SK-N-SH (cell line): ENCODE data around the gene B4GALNT1.

Source experiments
- CTCF ChIP-seq: fragments of 200-600 bp; sonication (generic); IDR thresholded peaks from 2 replicates; pipeline ENCODE4 v1.6.1; 2017; ENCODE audit warnings: antibody characterized with exemption, mild to moderate bottlenecking, moderate library complexity
- EP300 ChIP-seq, 2 experiments: IDR thresholded peaks; 2 replicates each; pipeline versions ENCODE4 v1.4.0 to v1.6.1; 2012; ENCODE audit warnings: borderline replicate concordance in 1 of 2, low read depth in 1 of 2, low read length in 1 of 2
- FOXM1 ChIP-seq: IDR thresholded peaks from 2 replicates; pipeline ENCODE4 v1.4.0; 2012; ENCODE audit warnings: low read depth, mild to moderate bottlenecking
- NRF1 ChIP-seq: IDR thresholded peaks from 2 replicates; pipeline ENCODE4 v1.6.1; 2012; ENCODE audit warnings: low read depth, mild to moderate bottlenecking, low read length
- POLR2AphosphoS5 ChIP-seq: IDR thresholded peaks from 2 replicates; pipeline ENCODE4 v1.6.1; 2012; ENCODE audit warnings: low read depth, low read length
- RCOR1 ChIP-seq: fragments of 150-350 bp; IDR thresholded peaks from 2 replicates; pipeline ENCODE4 v1.6.1; 2017; ENCODE audit warnings: antibody characterized with exemption, low read length
- REST ChIP-seq: IDR thresholded peaks from 2 replicates; pipeline ENCODE4 v1.6.1; 2012; ENCODE audit warnings: mild to moderate bottlenecking, low read depth, low read length, moderate library complexity
- RFX5 ChIP-seq: IDR thresholded peaks from 2 replicates; pipeline ENCODE4 v1.6.1; 2012; ENCODE audit warnings: mild to moderate bottlenecking, improper control_type of control experiment, low read length
- RXRA ChIP-seq: IDR thresholded peaks from 2 replicates; pipeline ENCODE4 v1.4.0; 2012; ENCODE audit warnings: low read depth, mild to moderate bottlenecking, borderline replicate concordance
- TAF1 ChIP-seq: IDR thresholded peaks from 2 replicates; pipeline ENCODE4 v1.6.1; 2012; ENCODE audit warnings: low read depth, mild to moderate bottlenecking, low read length, moderate library complexity, borderline replicate concordance
- TCF12 ChIP-seq: IDR thresholded peaks from 2 replicates; pipeline ENCODE4 v1.4.0; 2012
- TEAD4 ChIP-seq: IDR thresholded peaks from 2 replicates; pipeline ENCODE4 v1.4.0; 2012; ENCODE audit warnings: mild to moderate bottlenecking, borderline replicate concordance; ENCODE audit not compliant: insufficient read depth
- YY1 ChIP-seq: IDR thresholded peaks from 2 replicates; pipeline ENCODE4 v1.4.0; 2012; ENCODE audit warnings: low read depth, mild to moderate bottlenecking

GRCh38 chr12:57657744-57658143, 24.7 kb upstream of the B4GALNT1 start:
- TF ChIP-seq CTCF (no peak), RFX5 (no peak), RCOR1 (no peak), FOXM1 (no peak), POLR2AphosphoS5 (no peak), RXRA (no peak), EP300 (IDR thresholded peaks at IDR 0.05; ENCODE audit: borderline replicate concordance in 1 of 2, low read depth in 1 of 2, low read length in 1 of 2) (no peak), TCF12 (no peak), TAF1 (no peak), NRF1 (no peak), REST (no peak), TEAD4 (no peak), YY1 (no peak)
